Measurements from ENCODE around the gene HTD2.
"Not testable (repeated sequence)": the region's sequence is repeated elsewhere in the genome, so short reads cannot be mapped to it uniquely, and the experiment has no call there.

HTD2 gene

DNA sequence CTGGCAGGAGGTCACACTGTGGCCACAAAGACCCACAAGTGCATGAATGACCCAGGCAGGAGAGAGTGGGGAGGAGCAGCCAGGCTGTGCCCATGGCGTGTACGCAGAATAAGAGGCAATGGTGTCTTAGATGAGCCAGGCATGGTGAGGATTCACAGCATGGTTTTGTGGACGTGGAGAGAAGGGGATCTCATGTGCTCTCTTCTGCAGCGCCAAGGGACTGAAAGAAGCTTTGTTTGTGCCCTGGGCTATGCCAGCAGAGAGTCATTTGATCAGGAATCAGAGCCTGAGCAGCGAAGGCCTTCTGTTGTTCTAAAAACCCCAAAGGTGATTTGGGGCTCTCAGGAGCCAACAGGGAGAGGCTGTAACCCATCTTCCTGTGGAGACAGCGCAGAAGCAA is 19.0 kb upstream of the HTD2 start:
- Histone ChIP-seq H3K36me3 (ENCODE audit: control insufficient read depth in 2 of 2, insufficient read depth in 1 of 2, low read length in 2 of 2) (peaks cover 0 to 18% of the 10 kb centered on the region in 2 experiments; a peak in 1 of 3 replicates), H3K27ac (ENCODE audit: extremely low read depth, low read depth, low read length) (no peak overlapping the region), H3K4me3 (ENCODE audit: low read depth, low read length) (no peak overlapping the region), H3K9me3 (ENCODE audit: control insufficient read depth, insufficient read depth, low read depth, low read length) (no peaks in the 10 kb centered on the region), H3K4me1 (ENCODE audit: control insufficient read depth, insufficient read depth, low read length) (no peaks in the 10 kb centered on the region)
- ChIA-PET POLR2A (no interaction called here), CTCF (interaction anchor here (1.3 kb wide), 1 partner anchor 12 kb away, joined by 4 read pairs; no protein-coding TSS in a partner anchor)
- no peak for TF ChIP-seq ZNF155 (tag by site-specific recombination; IDR thresholded peaks at IDR 0.05)

DNA sequence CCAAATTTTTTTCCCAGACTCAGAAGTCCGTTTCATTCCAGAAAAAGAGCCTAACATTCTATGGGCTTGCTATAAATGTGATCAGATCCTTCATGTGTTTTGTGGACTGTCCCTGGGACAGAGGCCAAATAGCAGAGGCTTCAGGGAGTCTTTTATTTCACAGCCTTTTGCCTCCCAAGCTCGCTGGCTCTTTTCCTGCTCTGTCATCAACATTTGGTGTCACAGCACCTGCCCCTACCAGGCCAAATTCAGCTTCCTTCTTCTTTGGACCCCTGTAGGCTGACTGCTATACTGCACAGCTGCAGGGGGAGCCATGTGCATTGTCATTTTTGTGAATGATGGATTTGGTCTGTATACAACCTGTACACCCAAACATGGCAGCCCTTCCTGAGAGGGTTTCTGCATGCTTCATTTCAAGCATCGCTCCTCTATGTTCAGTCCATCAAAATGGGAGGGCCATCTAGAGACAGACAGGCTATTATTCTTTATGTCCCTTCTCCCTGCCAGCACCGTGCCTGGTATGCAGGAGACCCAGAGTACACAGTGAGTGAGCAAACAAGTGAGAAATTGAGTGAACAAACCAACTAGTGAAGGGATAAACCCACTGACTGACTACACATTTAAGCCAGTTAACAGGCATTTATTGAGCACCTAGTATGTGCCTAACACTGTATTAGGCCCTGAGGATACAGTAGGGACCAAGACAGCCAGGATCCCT is 18.1 kb upstream of the HTD2 start:
- ChIA-PET POLR2A (no interaction called here), CTCF (interaction anchor here (0.7 to 1.3 kb wide), 2 partner anchors 11 to 297 kb away, joined by 3 to 4 read pairs; no protein-coding TSS in a partner anchor)
- Histone ChIP-seq H3K9me3 (ENCODE audit: control insufficient read depth, insufficient read depth, low read depth, low read length) (no peaks in the 10 kb centered on the region), H3K27ac (ENCODE audit: extremely low read depth, low read depth, low read length) (no peak overlapping the region), H3K36me3 (ENCODE audit: control insufficient read depth in 2 of 2, insufficient read depth in 1 of 2, low read length in 2 of 2) (peaks cover 0 to 18% of the 10 kb centered on the region in 2 experiments; a peak in 1 of 3 replicates), H3K4me3 (ENCODE audit: low read depth, low read length) (no peak overlapping the region), H3K4me1 (ENCODE audit: control insufficient read depth, insufficient read depth, low read length) (no peaks in the 10 kb centered on the region)
- no peak for TF ChIP-seq ZNF132 (tag by site-specific recombination; IDR thresholded peaks at IDR 0.05; ENCODE audit: borderline replicate concordance)
- TF ChIP-seq HOXD13 (CRISPR knock-in tag; IDR thresholded peaks at IDR 0.05; ENCODE audit: borderline replicate concordance), result no peak
- TF ChIP-seq, protein P1, sequence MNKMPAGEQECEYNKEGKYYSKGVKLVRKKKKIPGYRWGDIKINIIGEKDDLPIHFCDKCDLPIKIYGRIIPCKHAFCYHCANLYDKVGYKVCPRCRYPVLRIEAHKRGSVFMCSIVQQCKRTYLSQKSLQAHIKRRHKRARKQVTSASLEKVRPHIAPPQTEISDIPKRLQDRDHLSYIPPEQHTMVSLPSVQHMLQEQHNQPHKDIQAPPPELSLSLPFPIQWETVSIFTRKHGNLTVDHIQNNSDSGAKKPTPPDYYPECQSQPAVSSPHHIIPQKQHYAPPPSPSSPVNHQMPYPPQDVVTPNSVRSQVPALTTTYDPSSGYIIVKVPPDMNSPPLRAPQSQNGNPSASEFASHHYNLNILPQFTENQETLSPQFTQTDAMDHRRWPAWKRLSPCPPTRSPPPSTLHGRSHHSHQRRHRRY (tag by site-specific recombination; IDR thresholded peaks at IDR 0.05), result no peak
- TF ChIP-seq ZNF629 (tag by site-specific recombination; IDR thresholded peaks at IDR 0.05), result no peak
- no peak for TF ChIP-seq KLF1 (tag by site-specific recombination; IDR thresholded peaks at IDR 0.05)
- no peak for TF ChIP-seq ZNF155 (tag by site-specific recombination; IDR thresholded peaks at IDR 0.05)
- TF ChIP-seq ZNF23 (tag by site-specific recombination; IDR thresholded peaks at IDR 0.05; ENCODE audit: borderline replicate concordance), result no peak
- no peak for TF ChIP-seq OSR2 (tag by site-specific recombination; IDR thresholded peaks at IDR 0.05)
- TF ChIP-seq, protein P2, sequence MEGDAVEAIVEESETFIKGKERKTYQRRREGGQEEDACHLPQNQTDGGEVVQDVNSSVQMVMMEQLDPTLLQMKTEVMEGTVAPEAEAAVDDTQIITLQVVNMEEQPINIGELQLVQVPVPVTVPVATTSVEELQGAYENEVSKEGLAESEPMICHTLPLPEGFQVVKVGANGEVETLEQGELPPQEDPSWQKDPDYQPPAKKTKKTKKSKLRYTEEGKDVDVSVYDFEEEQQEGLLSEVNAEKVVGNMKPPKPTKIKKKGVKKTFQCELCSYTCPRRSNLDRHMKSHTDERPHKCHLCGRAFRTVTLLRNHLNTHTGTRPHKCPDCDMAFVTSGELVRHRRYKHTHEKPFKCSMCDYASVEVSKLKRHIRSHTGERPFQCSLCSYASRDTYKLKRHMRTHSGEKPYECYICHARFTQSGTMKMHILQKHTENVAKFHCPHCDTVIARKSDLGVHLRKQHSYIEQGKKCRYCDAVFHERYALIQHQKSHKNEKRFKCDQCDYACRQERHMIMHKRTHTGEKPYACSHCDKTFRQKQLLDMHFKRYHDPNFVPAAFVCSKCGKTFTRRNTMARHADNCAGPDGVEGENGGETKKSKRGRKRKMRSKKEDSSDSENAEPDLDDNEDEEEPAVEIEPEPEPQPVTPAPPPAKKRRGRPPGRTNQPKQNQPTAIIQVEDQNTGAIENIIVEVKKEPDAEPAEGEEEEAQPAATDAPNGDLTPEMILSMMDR (tag by site-specific recombination; IDR thresholded peaks at IDR 0.05), result no peak

DNA sequence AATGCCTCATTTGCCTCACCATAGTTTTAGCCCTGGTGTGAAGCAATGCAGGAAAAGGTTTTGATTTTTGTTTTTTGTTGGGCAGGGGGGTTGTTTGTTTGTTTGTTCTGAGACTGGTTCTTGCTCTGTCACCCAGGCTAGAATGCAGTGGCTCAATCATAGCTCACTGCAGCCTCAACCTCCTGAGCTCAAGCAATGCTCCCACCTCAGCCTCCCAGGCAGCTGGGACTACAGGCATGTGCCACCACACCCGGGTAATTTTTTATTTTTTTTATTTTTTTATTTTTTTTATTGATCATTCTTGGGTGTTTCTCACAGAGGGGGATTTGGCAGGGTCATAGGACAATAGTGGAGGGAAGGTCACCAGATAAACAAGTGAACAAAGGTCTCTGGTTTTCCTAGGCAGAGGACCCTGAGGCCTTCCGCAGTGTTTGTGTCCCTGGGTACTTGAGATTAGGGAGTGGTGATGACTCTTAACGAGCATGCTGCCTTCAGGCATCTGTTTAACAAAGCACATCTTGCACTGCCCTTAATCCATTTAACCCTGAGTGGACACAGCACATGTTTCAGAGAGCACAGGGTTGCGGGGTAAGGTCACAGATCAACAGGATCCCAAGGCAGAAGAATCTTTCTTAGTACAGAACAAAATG is 17.2 kb upstream of the HTD2 start:
- POLR2A ChIA-PET; H3K4me1 ChIP-seq (ENCODE audit: control insufficient read depth, insufficient read depth, low read length); H3K27ac ChIP-seq (ENCODE audit: extremely low read depth, low read depth, low read length); H3K4me3 ChIP-seq (ENCODE audit: low read depth, low read length); H3K9me3 ChIP-seq (ENCODE audit: control insufficient read depth, insufficient read depth, low read depth, low read length); CTCF ChIA-PET: not testable (repeated sequence)
- peaks cover 0 to 18% of the 10 kb centered on the region in 2 experiments; a peak in 1 of 3 replicates for H3K36me3 ChIP-seq (ENCODE audit: control insufficient read depth in 2 of 2, insufficient read depth in 1 of 2, low read length in 2 of 2)

DNA sequence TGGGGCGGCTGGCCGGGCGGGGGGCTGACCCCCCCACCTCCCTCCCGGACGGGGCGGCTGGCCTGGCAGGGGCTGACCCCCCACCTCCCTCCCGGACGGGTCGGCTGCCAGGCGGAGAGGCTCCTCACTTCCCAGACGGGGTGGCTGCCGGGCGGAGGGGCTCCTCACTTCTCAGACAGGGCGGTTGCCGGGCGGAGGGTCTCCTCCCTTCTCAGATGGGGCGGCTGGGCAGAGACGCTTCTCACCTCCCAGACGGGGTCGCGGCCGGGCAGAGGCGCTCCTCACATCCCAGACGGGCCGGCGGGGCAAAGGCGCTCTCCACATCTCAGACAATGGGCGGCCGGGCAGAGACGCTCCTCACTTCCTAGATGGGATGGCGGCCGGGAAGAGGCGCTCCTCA is 15.9 kb upstream of the HTD2 start:
- H3K9me3 ChIP-seq (ENCODE audit: control insufficient read depth, insufficient read depth, low read depth, low read length); POLR2A ChIA-PET; H3K27ac ChIP-seq (ENCODE audit: extremely low read depth, low read depth, low read length); CTCF ChIA-PET; H3K4me1 ChIP-seq (ENCODE audit: control insufficient read depth, insufficient read depth, low read length); H3K4me3 ChIP-seq (ENCODE audit: low read depth, low read length): not testable (repeated sequence)
- H3K36me3 ChIP-seq (ENCODE audit: control insufficient read depth in 2 of 2, insufficient read depth in 1 of 2, low read length in 2 of 2), result peaks cover 0 to 11% of the 10 kb centered on the region in 2 experiments; a peak in 2 of 3 replicates

All from HEK293 (cell line).